GM23338 (cell line): ENCODE results near the gene TNRC18.

Experiments
- CREB1 ChIP-seq: fragments of 250-450 bp; sonication (Bioruptor Pico); IDR thresholded peaks from 2 replicates; pipeline ENCODE4 v1.5.0; 2020; ENCODE audit warnings: low read depth, mild to moderate bottlenecking, moderate library complexity
- CTCF ChIP-seq, 2 experiments: fragments of 200-600 bp in 1 of 2; sonication (generic) in 1 of 2; conservative IDR thresholded peaks; 2 replicates each; pipeline versions ENCODE4 v1.5.1 to v1.6.1; 2016 to 2017; ENCODE audit warnings: antibody characterized with exemption in 2 of 2, low read depth in 2 of 2, mild to moderate bottlenecking in 2 of 2, moderate library complexity in 1 of 2
- ETS1 ChIP-seq: IDR thresholded peaks from 2 replicates; pipeline ENCODE4 v1.6.1; 2016; ENCODE audit warnings: antibody characterized with exemption
- EZH2 ChIP-seq: fragments of 200-600 bp; sonication (generic); IDR thresholded peaks from one replicate; pipeline ENCODE4 v1.8.0; 2017; ENCODE audit warnings: antibody characterized with exemption, mild to moderate bottlenecking, low read depth; ENCODE audit not compliant: unreplicated experiment
- EZH2phosphoT487 ChIP-seq: fragments of 200-600 bp; sonication (generic); IDR thresholded peaks from one replicate; pipeline ENCODE4 v1.8.1; 2018; ENCODE audit warnings: antibody characterized with exemption; ENCODE audit not compliant: unreplicated experiment
- JUNB ChIP-seq: IDR thresholded peaks from one replicate; pipeline ENCODE4 v1.6.1; 2016; ENCODE audit warnings: antibody characterized with exemption; ENCODE audit not compliant: unreplicated experiment
- NANOG ChIP-seq: IDR thresholded peaks from 2 replicates; pipeline ENCODE4 v1.6.1; 2016; ENCODE audit warnings: antibody characterized with exemption, borderline replicate concordance
- POLR2AphosphoS5 ChIP-seq: IDR thresholded peaks from 2 replicates; pipeline ENCODE4 v1.6.1; 2016; ENCODE audit warnings: antibody characterized with exemption, low read depth
- REST ChIP-seq: IDR thresholded peaks from one replicate; pipeline ENCODE4 v1.6.1; 2018; ENCODE audit warnings: antibody characterized with exemption; ENCODE audit not compliant: unreplicated experiment
- STAT1 ChIP-seq: IDR thresholded peaks from one replicate; pipeline ENCODE4 v1.6.1; 2016; ENCODE audit warnings: antibody characterized with exemption; ENCODE audit not compliant: unreplicated experiment
- ZNF114 ChIP-seq: fragments of 250-450 bp; sonication (Bioruptor Pico); IDR thresholded peaks from 2 replicates; pipeline ENCODE4 v1.5.0; 2020; ENCODE audit warnings: mild to moderate bottlenecking, moderate library complexity
- ZNF331 ChIP-seq: fragments of 250-450 bp; sonication (Bioruptor Pico); IDR thresholded peaks from 2 replicates; pipeline ENCODE4 v1.5.0; 2020; ENCODE audit warnings: low read depth, mild to moderate bottlenecking, moderate library complexity

GRCh38 chr7:5291301-5291700, 132.3 kb downstream of the TNRC18 start:
- no peak for TF ChIP-seq POLR2AphosphoS5
- no peak for TF ChIP-seq CTCF (conservative IDR thresholded peaks at IDR 0.05; ENCODE audit: low read depth in 2 of 2)
- no peak for TF ChIP-seq EZH2
- TF ChIP-seq EZH2phosphoT487: no peak
- TF ChIP-seq ZNF114 (CRISPR knock-in tag): no peak
- no peak for TF ChIP-seq NANOG
- TF ChIP-seq JUNB: no peak
- TF ChIP-seq ZNF331 (CRISPR knock-in tag): no peak
- no peak for TF ChIP-seq CREB1 (CRISPR knock-in tag)
- no peak for TF ChIP-seq REST
- TF ChIP-seq STAT1: no peak
- TF ChIP-seq ETS1: no peak
